ENCODE data around the gene GIPC3.

- no peak for TF ChIP-seq CTCF (IDR thresholded peaks at IDR 0.05; ENCODE audit: low read depth, low read length)
- TF ChIP-seq EZH2phosphoT487 (IDR thresholded peaks at IDR 0.05; ENCODE audit: low read depth) = no peak
Observed at GRCh38 chr19:3639479-3639878, 54.2 kb downstream of the GIPC3 start.
